GM21619 (cell line): Measurements from ENCODE around the gene GOLIM4.
A peak's percentile ranks its signal among the peaks of the same experiment; 100 is the strongest.

ENCODE experiments used
- ATAC-seq: cut with Tn5 transposase; IDR thresholded peaks from one replicate; pipeline ENCODE4 v1.9.1; 2021; ENCODE audit not compliant: unreplicated experiment

GOLIM4 gene

GRCh38 chr3:168001244-168001643 lies 94.5 kb downstream of the GOLIM4 start:
- ATAC-seq = peak; percentile 46

DNA sequence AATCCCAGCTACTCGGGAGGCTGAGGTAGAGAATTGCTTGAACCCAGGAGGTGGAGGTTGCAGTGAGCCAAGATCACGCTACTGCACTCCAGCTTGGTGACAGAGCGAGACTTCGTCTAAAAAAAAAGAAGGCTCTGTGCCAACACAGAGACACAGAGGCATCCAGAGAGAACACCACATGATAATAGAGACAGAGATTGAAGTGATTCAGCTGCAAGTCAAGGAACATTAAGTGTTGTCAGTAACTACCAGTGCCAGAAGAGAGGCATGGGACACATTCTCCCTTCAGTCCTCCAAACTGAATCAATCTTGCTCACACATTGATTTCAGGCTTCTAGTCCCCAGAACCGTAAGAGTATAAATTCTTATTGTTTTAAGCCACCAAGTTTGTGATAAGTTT lies 97.5 kb downstream of the GOLIM4 start:
- ATAC-seq = no peak

DNA sequence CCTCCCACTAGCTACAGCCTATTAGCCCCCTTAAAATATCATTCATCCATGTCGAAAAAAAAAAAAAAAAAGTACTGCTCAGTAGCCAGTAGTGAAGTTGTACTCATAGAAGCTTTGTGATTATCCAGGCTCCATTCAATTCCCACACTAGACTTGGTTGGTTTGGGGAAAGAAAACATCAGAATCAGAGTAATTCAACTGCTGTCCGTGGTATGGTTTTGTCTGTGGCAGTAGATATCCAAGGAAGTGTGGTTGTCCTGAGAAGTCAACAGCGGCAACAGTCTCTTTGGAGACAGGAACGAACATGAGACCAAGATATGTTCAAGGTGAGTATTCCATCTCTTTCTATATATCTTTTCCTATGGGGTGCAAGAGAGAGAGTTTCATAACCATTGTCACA lies 99.2 kb downstream of the GOLIM4 start:
- no peak for ATAC-seq

DNA sequence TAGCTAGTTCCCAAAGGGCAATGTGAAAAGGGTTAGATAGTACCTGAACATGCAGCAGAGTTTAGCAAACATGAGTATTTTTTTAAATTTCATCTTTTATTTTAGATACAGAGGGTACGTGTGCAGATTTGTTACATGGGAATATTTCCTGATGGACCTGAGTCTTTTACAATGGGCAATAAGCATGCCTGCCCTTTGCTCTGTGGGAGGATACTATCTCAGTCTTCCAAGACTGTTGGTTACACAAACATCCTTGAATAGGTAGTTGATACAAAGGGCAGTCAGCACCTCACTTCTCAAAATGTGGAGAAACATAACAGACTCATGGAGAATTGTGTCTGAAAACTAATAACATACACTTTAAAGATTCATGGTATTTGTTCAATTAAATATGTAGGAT lies 103.3 kb downstream of the GOLIM4 start:
- ATAC-seq = no peak

DNA sequence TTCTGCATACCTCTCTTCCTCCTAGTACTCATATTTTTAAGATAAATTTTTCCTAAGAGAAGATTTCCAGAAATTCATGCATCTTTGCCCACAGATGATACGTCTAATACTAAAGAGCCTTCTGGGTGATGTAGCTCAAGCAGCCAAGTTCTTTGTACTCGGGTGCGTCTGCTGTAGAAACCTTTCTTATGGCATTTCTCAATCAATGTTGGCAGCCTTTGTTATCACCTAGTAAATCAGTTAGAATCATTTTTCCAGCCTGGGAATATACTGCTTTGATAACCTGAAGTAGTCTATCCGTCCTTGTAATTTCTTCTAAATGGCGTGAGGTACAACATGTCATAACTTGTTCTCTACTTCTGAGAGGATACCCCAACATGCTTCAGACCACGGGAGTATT lies 104.5 kb downstream of the GOLIM4 start:
- no peak for ATAC-seq

DNA sequence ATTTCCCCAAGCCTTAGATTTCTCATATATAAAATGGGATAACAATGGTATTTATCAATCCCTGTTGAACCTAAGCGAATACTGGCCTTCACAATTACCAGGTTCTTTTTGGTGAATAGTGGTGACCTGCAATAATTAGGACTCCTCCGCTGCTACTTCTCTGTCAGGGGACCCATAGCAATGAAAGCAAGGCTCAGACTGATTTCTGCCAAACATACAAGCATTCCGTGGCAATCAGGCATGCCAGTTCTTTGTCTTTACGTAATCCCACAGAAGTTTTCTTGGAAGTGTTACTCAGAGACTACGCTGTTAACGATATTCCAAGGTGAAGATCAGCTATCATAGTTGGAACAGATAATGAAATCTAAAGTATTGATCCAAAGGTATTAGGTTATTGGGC lies 105.7 kb downstream of the GOLIM4 start:
- no peak for ATAC-seq

GRCh38 chr3:167989066-167989465 lies 106.7 kb downstream of the GOLIM4 start:
- ATAC-seq = no peak

DNA sequence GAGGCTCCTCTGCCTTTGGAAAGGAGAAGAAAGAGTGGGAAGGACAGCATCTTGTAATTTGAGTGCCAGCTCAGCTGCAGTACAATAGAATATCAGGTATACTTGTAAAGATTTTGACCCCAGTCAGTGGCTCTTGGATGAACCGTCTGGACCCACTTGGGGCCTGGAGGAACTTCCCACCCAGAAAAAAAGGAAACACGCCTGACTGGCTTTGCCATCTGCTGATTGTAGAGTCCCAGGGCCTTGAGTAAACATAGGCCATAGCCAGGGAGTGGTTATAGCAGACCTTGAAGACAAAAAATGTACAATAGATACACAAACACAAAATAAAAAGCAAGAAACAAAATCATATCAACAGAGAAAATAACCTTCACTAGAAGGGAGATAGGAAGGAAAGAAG lies 112.1 kb downstream of the GOLIM4 start:
- ATAC-seq = no peak

DNA sequence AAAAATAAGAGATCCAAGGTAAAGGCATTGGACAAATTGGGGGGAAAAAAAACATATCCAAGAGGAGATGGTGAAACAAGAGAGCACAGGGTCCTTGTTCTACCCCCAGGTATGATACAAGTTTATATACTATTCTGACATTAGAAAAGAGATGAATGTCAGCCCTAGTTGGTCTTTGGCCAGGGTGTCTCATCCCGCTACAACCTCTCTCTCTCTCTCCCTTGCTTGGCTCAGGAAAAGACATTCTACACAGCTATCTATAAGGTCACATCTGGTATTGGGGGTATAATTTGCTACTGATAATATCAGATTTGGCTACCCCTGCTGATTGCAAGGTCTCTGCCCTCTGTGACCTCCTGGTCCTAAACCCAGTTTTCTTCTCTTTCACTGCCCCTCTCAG lies 117.2 kb downstream of the GOLIM4 start:
- no peak for ATAC-seq

- no peak for ATAC-seq
These were observed 117.7 kb downstream of the GOLIM4 start for GRCh38 chr3:167978071-167978470.

DNA sequence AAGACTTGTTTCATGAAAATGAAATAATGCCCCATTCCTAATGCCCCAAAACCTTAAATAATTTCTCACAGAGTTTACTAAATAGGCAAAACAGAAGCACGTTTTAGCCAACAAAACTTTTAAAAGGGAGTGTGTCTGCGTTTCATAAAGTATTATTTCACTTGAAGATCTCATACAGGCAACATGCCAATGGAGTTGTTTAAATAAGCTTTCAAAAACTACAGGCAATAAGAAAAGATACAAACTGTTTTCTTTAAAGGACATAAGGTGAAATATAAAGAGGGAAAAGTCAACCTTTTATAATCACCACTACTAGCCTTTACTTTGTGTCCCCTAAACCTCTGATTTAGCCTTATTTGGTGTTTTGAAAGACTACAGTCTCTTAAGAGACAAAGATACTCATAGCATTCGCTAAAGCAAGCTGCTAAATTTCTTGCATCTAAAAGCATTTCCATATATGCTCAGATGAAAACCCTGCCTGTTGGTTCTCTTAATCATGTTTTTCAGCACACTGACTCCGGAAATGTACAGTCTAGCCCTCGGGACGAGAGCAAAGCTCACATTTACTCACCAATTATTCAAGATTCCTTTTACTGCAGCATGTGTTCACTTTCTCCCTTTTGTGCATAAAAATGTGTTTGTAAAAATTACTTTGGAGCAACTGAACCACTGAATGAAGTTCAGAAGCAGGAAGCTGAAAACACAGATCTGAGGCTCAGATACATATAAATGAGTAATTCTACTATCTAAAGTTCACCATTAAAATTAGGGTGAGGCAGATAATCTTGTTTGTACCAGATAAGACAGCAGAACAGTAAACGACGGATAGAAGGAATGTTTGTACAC lies 119.0 kb downstream of the GOLIM4 start:
- ATAC-seq = no peak

GRCh38 chr3:167973901-167974300 lies 121.8 kb downstream of the GOLIM4 start:
- no peak for ATAC-seq

DNA sequence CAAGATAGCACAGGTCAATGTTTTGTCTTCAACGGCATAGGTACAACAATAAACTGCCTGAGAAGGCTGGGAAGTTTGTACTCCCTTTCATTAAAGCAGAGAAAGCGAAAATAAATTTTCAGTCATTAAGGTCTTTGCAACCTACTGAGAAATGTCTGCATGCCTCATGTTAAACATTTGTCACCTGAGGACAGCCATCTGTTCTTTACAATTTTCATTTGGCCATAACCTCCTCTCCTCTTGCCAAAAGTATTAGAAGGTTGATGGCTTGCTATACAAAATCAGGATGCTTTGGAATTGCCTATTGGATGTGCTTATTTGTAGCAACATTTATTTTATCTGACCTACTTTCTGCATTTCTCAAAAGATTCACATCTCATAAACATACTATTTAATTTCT lies 122.7 kb downstream of the GOLIM4 start:
- no peak for ATAC-seq

DNA sequence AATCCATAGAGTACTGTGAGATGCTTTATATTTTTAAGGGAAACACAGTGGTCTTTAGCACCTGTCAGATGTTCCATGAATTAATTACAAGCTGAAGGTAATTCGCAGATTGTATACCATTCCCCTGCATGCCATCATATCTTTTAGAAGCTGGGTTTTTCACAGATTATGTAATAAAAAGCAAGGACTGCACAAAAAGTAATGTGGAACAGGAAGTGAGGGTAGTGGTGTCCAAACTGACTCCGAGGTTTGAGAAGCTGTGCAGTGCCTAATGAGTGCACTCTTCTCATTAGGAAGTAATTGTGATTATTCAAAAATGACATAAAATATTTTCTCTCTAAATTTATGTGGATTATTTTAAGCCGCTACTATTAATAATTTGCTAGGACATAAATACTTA lies 123.2 kb downstream of the GOLIM4 start:
- no peak for ATAC-seq

GRCh38 chr3:167969548-167969947 lies 126.2 kb downstream of the GOLIM4 start:
- no peak for ATAC-seq

DNA sequence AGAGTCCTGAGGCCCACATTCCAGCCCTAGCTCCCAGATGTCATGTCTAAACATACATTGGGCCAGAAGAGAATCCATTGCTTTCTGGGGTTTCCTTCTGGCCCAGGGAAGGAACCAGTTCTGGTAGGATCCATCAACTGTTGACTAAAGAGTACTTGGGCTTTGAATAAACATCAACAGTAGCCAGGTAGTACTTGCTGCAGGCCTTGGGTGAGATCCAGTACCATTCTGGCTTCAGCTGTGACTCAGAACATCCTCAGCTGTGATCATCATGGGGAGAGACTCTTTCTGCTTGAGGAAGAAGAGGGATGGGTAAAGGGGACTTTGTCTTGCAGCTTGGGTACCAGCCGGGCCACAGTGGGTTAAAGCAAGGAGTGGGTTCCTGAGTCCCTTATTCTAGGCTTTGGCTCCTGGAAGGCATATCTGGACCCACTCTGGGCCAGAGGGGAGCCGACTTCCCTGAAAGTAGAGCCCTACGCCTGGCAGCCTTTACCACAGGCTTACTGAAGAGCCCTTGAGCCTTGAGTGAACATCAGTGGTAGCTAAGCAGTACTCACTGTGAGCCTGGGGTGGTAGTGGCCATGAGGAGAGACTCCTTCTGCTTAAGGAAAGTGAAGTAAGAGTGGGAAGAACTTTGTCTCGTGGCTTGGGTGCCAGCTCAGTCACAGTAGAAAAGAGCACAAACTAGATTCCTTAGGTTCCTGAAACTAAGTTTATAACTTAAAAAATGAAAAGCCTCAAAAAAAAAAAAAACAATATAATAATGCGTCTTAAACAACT lies 128.3 kb downstream of the GOLIM4 start:
- no peak for ATAC-seq
